GM21786 (cell line): Measurements from ENCODE around the gene OVOL2.

ENCODE experiments used
- ATAC-seq: cut with Tn5 transposase; IDR thresholded peaks from one replicate; pipeline ENCODE4 v1.9.1; 2021; ENCODE audit not compliant: unreplicated experiment

OVOL2 gene

GRCh38 chr20:17990278-17990972, 67.3 kb downstream of the OVOL2 start:
- ATAC-seq = no peak

GRCh38 chr20:17987988-17988387, 69.7 kb downstream of the OVOL2 start:
- ATAC-seq = no peak

GRCh38 chr20:17985388-17986018, 72.2 kb downstream of the OVOL2 start:
- ATAC-seq = no peak

GRCh38 chr20:17976305-17976704, 81.4 kb downstream of the OVOL2 start:
- no peak for ATAC-seq
